Measurements from ENCODE around the gene AGBL4.

The AGBL4 gene

GRCh38 chr1:48794816-48795215, 1228.9 kb downstream of the AGBL4 start:
- no peak for DNase-seq

GRCh38 chr1:48793863-48794262, 1229.9 kb downstream of the AGBL4 start:
- DNase-seq, result no peak

- DNase-seq, result no peak
Measured at GRCh38 chr1:48792961-48793360, 1230.8 kb downstream of the AGBL4 start.

- no peak for DNase-seq
Measured at GRCh38 chr1:48790397-48790796, 1233.4 kb downstream of the AGBL4 start.

- no peak for DNase-seq
Measured at GRCh38 chr1:48789903-48790302, 1233.9 kb downstream of the AGBL4 start.

GRCh38 chr1:48785869-48786268, 1237.9 kb downstream of the AGBL4 start:
- DNase-seq, result no peak

GRCh38 chr1:48784301-48784700, 1239.5 kb downstream of the AGBL4 start:
- no peak for DNase-seq

- DNase-seq, result no peak
Measured at GRCh38 chr1:48777219-48777895, 1246.4 kb downstream of the AGBL4 start.

GRCh38 chr1:48776393-48777218, 1247.1 kb downstream of the AGBL4 start, which contains the start of gene BEND5:
Gene BEND5 (minus strand): TSS chr1:48776891. CDS start chr1:48776831, 60 bp downstream.
- peak; percentile 5 for DNase-seq

- no peak for DNase-seq
Measured at GRCh38 chr1:48775831-48776392, 1247.8 kb downstream of the AGBL4 start.

GRCh38 chr1:48773133-48773532, 1250.6 kb downstream of the AGBL4 start:
- DNase-seq, result no peak

GRCh38 chr1:48772211-48772610, 1251.5 kb downstream of the AGBL4 start:
- no peak for DNase-seq

- DNase-seq, result no peak
Measured at GRCh38 chr1:48771561-48771960, 1252.2 kb downstream of the AGBL4 start.

GRCh38 chr1:48767975-48768510, 1255.7 kb downstream of the AGBL4 start:
- DNase-seq, result no peak

GRCh38 chr1:48765335-48765734, 1258.4 kb downstream of the AGBL4 start:
- DNase-seq, result no peak

- DNase-seq, result no peak
Measured at GRCh38 chr1:48761986-48762385, 1261.8 kb downstream of the AGBL4 start.

GRCh38 chr1:48761411-48761810, 1262.3 kb downstream of the AGBL4 start:
- no peak for DNase-seq

- no peak for DNase-seq
Measured at GRCh38 chr1:48760857-48761256, 1262.9 kb downstream of the AGBL4 start.

- DNase-seq, result no peak
Measured at GRCh38 chr1:48758976-48759375, 1264.8 kb downstream of the AGBL4 start.

GRCh38 chr1:48757363-48757762, 1266.4 kb downstream of the AGBL4 start:
- no peak for DNase-seq

GRCh38 chr1:48756683-48757316, 1267.0 kb downstream of the AGBL4 start:
- no peak for DNase-seq

- DNase-seq, result no peak
Measured at GRCh38 chr1:48753293-48753692, 1270.5 kb downstream of the AGBL4 start.

GRCh38 chr1:48750109-48750508, 1273.6 kb downstream of the AGBL4 start:
- no peak for DNase-seq

Measured in effector CD4-positive, alpha-beta T cell (primary cell).